ENCODE measurements around the gene OLFML2B.

Gene OLFML2B

GRCh38 chr1:162006081-162006480 is 17.6 kb downstream of the OLFML2B start:
- no peak for DNase-seq (ENCODE audit: low read depth in 2 of 2)

- no peak for DNase-seq (ENCODE audit: low read depth in 2 of 2)
These were observed 19.2 kb downstream of the OLFML2B start for GRCh38 chr1:162004441-162004950.

- no peak for DNase-seq (ENCODE audit: low read depth in 2 of 2)
These were observed 19.8 kb downstream of the OLFML2B start for GRCh38 chr1:162003830-162004215.

- DNase-seq (ENCODE audit: low read depth in 2 of 2) = no peak
These were observed 20.4 kb downstream of the OLFML2B start for GRCh38 chr1:162003061-162003829.

- DNase-seq (ENCODE audit: low read depth in 2 of 2) = no peak
These were observed 23.6 kb downstream of the OLFML2B start for GRCh38 chr1:162000053-162000420.

GRCh38 chr1:161999301-162000052 is 24.2 kb downstream of the OLFML2B start:
- no peak for DNase-seq (ENCODE audit: low read depth in 2 of 2)

- no peak for DNase-seq (ENCODE audit: low read depth in 2 of 2)
These were observed 24.9 kb downstream of the OLFML2B start for GRCh38 chr1:161998811-161999210.

- no peak for DNase-seq (ENCODE audit: low read depth in 2 of 2)
These were observed 26.5 kb downstream of the OLFML2B start for GRCh38 chr1:161997152-161997551.

GRCh38 chr1:161994175-161994668 is 29.4 kb downstream of the OLFML2B start:
- no peak for DNase-seq (ENCODE audit: low read depth in 2 of 2)

GRCh38 chr1:161993576-161993975 is 30.1 kb downstream of the OLFML2B start:
- DNase-seq (ENCODE audit: low read depth in 2 of 2) = no peak

- DNase-seq (ENCODE audit: low read depth in 2 of 2) = no peak
These were observed 33.9 kb downstream of the OLFML2B start for GRCh38 chr1:161989786-161990185.

GRCh38 chr1:161989108-161989507 is 34.6 kb downstream of the OLFML2B start:
- no peak for DNase-seq (ENCODE audit: low read depth in 2 of 2)

- DNase-seq (ENCODE audit: low read depth in 2 of 2) = no peak
These were observed 35.3 kb downstream of the OLFML2B start for GRCh38 chr1:161988413-161988812.

- no peak for DNase-seq (ENCODE audit: low read depth in 2 of 2)
These were observed 35.8 kb downstream of the OLFML2B start for GRCh38 chr1:161987872-161988271.

GRCh38 chr1:161987303-161987702 is 36.4 kb downstream of the OLFML2B start:
- no peak for DNase-seq (ENCODE audit: low read depth in 2 of 2)

- no peak for DNase-seq (ENCODE audit: low read depth in 2 of 2)
These were observed 37.3 kb downstream of the OLFML2B start for GRCh38 chr1:161986328-161986727.

GRCh38 chr1:161985301-161985822 is 38.3 kb downstream of the OLFML2B start:
- no peak for DNase-seq (ENCODE audit: low read depth in 2 of 2)

- DNase-seq (ENCODE audit: low read depth in 2 of 2) = no peak
These were observed 39.9 kb downstream of the OLFML2B start for GRCh38 chr1:161983725-161984124.

- DNase-seq (ENCODE audit: low read depth in 2 of 2) = no peak
These were observed 40.8 kb downstream of the OLFML2B start for GRCh38 chr1:161982917-161983316.

- DNase-seq (ENCODE audit: low read depth in 2 of 2) = no peak
These were observed 41.2 kb downstream of the OLFML2B start for GRCh38 chr1:161982507-161982895.

GRCh38 chr1:161981735-161982506 is 41.7 kb downstream of the OLFML2B start:
- DNase-seq (ENCODE audit: low read depth in 2 of 2) = no peak

- DNase-seq (ENCODE audit: low read depth in 2 of 2) = no peak
These were observed 42.5 kb downstream of the OLFML2B start for GRCh38 chr1:161981126-161981525.

Data from stimulated activated CD4-positive, alpha-beta T cell treated with anti-CD3 and anti-CD28 coated beads, Interleukin-1b, Interleukin-23, amount 100 ng/mL, for 4 hours (primary cell).